Brain microvascular endothelial cell (primary cell): ENCODE results near the gene TM2D3.
A peak's percentile ranks its signal among the peaks of the same experiment; 100 is the strongest.
"Not testable (repeated sequence)": the region's sequence is repeated elsewhere in the genome, so short reads cannot be mapped to it uniquely, and the experiment has no call there.

Experiments
- DNase-seq: peaks from one replicate; pipeline ENCODE4 v3.0.0-alpha.2; 2020
- H3K27ac ChIP-seq: fragments of 250-450 bp; sonication (Bioruptor Pico); 2 replicates; pipeline ENCODE4 v1.5.1; 2020; ENCODE audit warnings: mild to moderate bottlenecking, moderate library complexity
- H3K27me3 ChIP-seq: fragments of 250-450 bp; sonication (Bioruptor Pico); replicated peaks from 2 replicates; pipeline ENCODE4 v1.5.1; 2020; ENCODE audit warnings: mild to moderate bottlenecking
- H3K36me3 ChIP-seq: fragments of 250-450 bp; sonication (Bioruptor Pico); replicated peaks from 2 replicates; pipeline ENCODE4 v1.5.1; 2020; ENCODE audit warnings: mild to moderate bottlenecking
- H3K4me3 ChIP-seq: 2 replicates; pipeline ENCODE4 v1.5.1; 2011; ENCODE audit warnings: low read depth, mild to moderate bottlenecking, control low read depth, low read length, moderate library complexity
- in situ Hi-C: cut with HindIII; loops from 2 replicates; pipeline ENCODE4 v1.10.0; 2017; ENCODE audit warnings: low sequenced_read_pairs, low pct_ligation_motif_present
- TF ChIP-seq, protein P1 (sequence below): IDR thresholded peaks from 2 replicates; pipeline ENCODE4 v1.5.1; 2011; ENCODE audit warnings: low read depth, mild to moderate bottlenecking, moderate library complexity, low read length, control low read depth, inconsistent platforms; ENCODE audit errors: missing control alignments

TM2D3 gene

DNA sequence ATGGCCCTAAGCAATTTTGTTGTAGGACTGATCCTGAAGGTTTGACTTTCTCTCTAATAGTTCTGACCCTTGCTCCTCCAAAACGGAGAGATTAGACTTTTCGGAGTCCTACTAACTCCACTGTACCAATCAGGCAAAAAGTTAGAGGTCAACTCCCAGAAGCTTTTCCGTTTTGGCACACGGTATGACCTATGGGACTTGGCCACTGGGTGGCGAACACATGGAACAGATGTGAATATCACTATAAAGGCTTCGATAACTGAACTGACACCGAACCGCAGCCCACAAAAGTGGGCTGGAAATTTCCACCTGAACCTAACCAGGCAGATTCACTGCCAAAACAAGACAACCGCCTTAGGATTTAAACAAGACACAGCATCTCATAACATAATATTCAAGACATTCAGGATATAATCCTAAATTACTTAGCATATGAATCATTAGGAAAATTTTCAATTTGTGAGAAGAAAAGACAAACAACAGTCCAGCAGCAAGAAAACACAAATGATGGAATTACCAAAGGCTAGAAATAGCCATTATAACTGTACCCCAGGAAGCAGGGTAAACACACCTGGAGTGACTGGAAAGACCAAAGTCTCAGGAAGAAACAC is 12.2 kb upstream of the TM2D3 start:
- no peak overlapping the region for H3K4me3 ChIP-seq
- H3K36me3 ChIP-seq = peaks cover 3% of the 10 kb centered on the region
- no peaks in the 10 kb centered on the region for H3K27me3 ChIP-seq
- TF ChIP-seq, protein P1, sequence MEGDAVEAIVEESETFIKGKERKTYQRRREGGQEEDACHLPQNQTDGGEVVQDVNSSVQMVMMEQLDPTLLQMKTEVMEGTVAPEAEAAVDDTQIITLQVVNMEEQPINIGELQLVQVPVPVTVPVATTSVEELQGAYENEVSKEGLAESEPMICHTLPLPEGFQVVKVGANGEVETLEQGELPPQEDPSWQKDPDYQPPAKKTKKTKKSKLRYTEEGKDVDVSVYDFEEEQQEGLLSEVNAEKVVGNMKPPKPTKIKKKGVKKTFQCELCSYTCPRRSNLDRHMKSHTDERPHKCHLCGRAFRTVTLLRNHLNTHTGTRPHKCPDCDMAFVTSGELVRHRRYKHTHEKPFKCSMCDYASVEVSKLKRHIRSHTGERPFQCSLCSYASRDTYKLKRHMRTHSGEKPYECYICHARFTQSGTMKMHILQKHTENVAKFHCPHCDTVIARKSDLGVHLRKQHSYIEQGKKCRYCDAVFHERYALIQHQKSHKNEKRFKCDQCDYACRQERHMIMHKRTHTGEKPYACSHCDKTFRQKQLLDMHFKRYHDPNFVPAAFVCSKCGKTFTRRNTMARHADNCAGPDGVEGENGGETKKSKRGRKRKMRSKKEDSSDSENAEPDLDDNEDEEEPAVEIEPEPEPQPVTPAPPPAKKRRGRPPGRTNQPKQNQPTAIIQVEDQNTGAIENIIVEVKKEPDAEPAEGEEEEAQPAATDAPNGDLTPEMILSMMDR = peak; percentile 64
- no peak for DNase-seq
- in situ Hi-C loops = no loop called here
- H3K27ac ChIP-seq = no peak overlapping the region

DNA sequence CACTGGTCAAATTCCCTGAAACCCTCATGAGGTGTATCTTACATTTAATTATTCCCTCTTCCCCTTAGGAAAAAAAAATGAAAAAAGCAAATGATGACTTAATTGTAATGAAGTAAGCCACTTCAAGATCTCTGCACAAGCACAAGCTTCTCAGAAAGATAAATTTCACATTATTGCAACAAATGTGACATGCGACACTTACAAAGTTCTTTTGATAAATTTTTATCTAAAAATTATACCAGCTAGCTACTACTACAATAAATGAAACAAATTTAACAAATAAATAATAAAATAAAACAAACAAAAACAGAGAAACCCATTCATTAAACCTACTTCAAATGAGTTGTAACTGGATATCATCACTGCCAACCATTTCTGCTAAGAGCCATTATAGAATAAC is 10.0 kb upstream of the TM2D3 start:
- in situ Hi-C loops = no loop called here
- no peak for DNase-seq

DNA sequence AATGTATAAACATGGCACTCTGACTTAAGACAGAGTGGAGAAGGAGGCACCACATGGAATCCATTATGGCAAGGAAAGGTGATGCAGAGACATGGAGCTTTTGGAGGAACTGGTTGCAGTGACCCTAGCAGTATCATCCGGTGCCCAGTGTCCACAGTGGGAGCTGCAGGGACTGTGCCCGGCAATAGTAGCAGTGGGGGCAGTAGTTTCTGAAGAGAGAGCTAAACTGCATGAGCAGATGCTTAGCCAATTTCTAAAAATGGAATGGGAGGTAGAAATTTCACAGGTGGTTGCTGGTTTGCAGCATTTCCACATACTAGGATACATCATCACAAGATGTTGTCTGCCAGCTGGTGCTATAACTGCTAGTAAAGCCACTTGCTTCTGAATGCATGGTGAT is 7.8 kb upstream of the TM2D3 start:
- no peak for DNase-seq
- H3K4me3 ChIP-seq = no peak overlapping the region
- H3K27me3 ChIP-seq = no peaks in the 10 kb centered on the region
- peaks cover 3% of the 10 kb centered on the region for H3K36me3 ChIP-seq
- TF ChIP-seq, protein P1 = no peak
- in situ Hi-C loops = no loop called here
- no peak overlapping the region for H3K27ac ChIP-seq

More for the DNA sequence above, 10.0 kb upstream of the TM2D3 start:
- Histone ChIP-seq H3K27me3 (no peaks in the 10 kb centered on the region), H3K4me3 (no peak overlapping the region), H3K27ac (no peak overlapping the region), H3K36me3 (peaks cover 3% of the 10 kb centered on the region)
- TF ChIP-seq, protein P1 = no peak

DNA sequence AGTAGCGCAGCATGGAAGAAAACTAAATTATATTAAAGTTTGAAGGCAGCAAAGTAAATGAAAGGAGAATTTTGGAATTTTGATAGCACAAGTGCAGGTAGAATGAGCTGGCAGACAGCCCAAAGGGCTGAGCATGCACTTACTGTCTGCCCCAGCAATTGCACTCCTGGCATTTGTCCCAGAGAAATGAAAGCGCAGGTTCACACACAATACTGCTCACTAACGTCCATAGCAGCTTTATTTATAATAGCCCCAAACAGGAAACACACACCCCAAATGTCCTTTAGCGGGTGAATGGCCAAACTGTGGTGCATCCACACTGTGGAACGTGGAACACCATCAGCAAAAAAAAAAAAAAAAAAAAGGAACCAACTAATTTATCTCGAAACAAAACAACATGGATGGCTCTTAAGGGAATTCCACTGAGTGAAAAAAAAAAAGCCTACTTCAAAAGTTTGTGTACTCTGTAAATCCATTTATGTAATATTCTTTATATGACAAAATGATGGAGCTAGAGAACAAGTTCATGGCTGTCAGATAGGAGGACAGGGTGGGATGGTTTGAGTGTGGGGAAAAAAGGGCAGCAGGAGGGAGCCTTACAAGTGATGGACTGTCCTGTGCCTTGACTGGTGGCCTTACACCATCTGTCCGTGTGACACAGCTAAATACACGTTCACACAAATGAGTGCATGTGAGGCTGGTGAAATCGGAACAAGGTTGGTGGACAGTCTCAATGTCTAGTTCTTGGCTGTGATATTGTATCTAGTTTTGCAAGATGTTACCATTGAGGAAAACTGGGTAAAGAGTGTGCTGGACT is 6.0 kb upstream of the TM2D3 start:
- H3K27ac ChIP-seq = no peak overlapping the region
- peaks cover 3% of the 10 kb centered on the region for H3K36me3 ChIP-seq
- H3K27me3 ChIP-seq = no peaks in the 10 kb centered on the region
- in situ Hi-C loops = no loop called here
- H3K4me3 ChIP-seq = no peak overlapping the region
- TF ChIP-seq, protein P1 = no peak
- no peak for DNase-seq

DNA sequence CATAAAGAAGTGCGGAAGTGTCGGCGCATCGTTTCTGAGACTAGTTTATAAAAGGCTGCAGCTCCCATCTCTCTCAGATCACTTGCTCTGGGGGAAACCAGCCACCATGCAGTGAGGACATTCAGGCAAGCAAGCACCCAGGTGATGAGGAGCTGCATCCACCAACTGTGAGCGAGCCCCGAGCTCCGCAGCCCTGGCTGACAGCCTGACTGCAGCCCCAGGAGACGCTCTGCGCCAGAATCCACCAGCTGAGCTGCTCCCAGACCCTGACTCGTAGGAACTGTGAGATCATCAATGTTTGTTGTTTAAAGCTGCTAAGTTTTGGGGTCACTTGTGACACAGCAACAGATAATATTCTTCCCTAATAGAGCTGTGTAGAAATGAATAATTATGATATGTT is 5.0 kb upstream of the TM2D3 start:
- no peak for DNase-seq
- no peaks in the 10 kb centered on the region for H3K27me3 ChIP-seq
- in situ Hi-C loops = no loop called here
- TF ChIP-seq, protein P1 = no peak
- no peak overlapping the region for H3K4me3 ChIP-seq
- H3K36me3 ChIP-seq = peaks cover 3% of the 10 kb centered on the region
- H3K27ac ChIP-seq = no peak overlapping the region

DNA sequence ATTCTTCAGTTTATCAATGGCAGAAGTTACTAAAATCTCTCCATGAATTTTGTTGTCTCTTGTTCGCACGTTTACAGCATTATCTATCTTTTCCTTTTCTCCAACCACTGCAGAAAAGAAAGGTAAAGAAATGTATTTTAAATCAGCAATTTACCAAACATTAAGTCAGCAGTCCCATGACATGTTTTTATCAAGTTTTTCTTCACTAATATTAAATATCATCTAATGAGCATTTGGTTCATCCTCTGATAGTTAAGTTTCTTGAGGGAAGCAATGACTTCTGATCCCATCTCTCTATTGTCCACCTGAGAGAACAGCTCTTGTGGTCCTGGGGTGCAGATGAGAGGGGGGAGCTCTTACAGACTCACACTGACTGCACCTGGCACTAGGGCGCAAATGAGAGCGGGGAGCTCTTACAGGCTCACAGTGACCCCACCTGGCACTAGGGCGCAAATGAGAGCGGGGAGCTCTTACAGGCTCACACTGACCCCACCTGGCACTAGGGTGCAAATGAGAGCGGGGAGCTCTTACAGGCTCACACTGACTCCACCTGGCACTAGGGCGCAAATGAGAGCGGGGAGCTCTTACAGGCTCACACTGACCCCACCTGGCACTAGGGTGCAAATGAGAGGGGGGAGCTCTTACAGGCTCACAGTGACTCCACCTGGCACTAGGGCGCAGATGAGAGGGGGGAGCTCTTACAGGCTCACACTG is 2.6 kb upstream of the TM2D3 start:
- H3K27ac ChIP-seq, DNase-seq, H3K36me3 ChIP-seq, H3K4me3 ChIP-seq, in situ Hi-C loops, H3K27me3 ChIP-seq: not testable (repeated sequence)
